Spinal cord (tissue), 10 donors: ENCODE data around the gene CPE. TPM values are rescaled to one million over a fixed set of nuclear protein-coding genes. Genes with fewer than 3 reads are reported as not detected.

Experiments used
- DNase-seq, 6 donors: peaks; one replicate each; pipeline versions ENCODE4 v3.0.0 to v3.0.0-alpha.2; 2013 to 2015; ENCODE audit warnings: low spot score in 6 of 6, low read depth in 4 of 6
- H3K27ac ChIP-seq: one replicate; pipeline ENCODE4 v1.5.1; 2013; ENCODE audit warnings: low read depth, low read length, control low read depth
- H3K27me3 ChIP-seq: one replicate; pipeline ENCODE4 v1.6.1; 2013; ENCODE audit warnings: low read length; ENCODE audit not compliant: control insufficient read depth, insufficient read depth
- H3K36me3 ChIP-seq: one replicate; pipeline ENCODE4 v1.6.1; 2013; ENCODE audit warnings: low read length; ENCODE audit not compliant: control insufficient read depth, insufficient read depth
- H3K4me1 ChIP-seq: one replicate; pipeline ENCODE4 v1.6.1; 2013; ENCODE audit warnings: low read length; ENCODE audit not compliant: control insufficient read depth, insufficient read depth
- H3K4me3 ChIP-seq: one replicate; pipeline ENCODE4 v1.5.1; 2013; ENCODE audit warnings: low read depth, low read length, control low read depth
- H3K9me3 ChIP-seq: one replicate; pipeline ENCODE4 v1.6.1; 2013; ENCODE audit warnings: low read length; ENCODE audit not compliant: control insufficient read depth, insufficient read depth
- WGBS: methylation state at CpG from one replicate; pipeline ENCODE4 v1.1.5; 2013; ENCODE audit warnings: missing lambda C conversion rate; ENCODE audit not compliant: insufficient coverage; 5-methylcytosine and 5-hydroxymethylcytosine counted together
- polyA plus RNA-seq, 2 donors: library from polyadenylated mRNA; unstranded; fragments of 120-200 nt; gene quantifications; one replicate each; pipeline ENCODE4 v1.2.1, GENCODE V29; 2013; ENCODE audit not compliant: insufficient read length in 2 of 2
- total RNA-seq, 2 donors: library from RNA; depleted of rRNA in 1 of 2; stranded (reverse); fragments of 120-200 nt in 1 of 2; fragments of >200 nt in 1 of 2; gene quantifications; one replicate each; pipeline versions ENCODE4 v1.2.3 to v1.2.4, GENCODE V29; 2013 to 2014
- donor health status: healthy.

The CPE gene
- total and polyA plus RNA-seq, 4 donors: 500 to 629 (median 586) TPM

- no peaks in the 10 kb centered on the region for H3K27me3 ChIP-seq
- peak in 2 of 6 donors; percentile 65 to 85 for DNase-seq
- WGBS: no CpG with 5 or more reads among the region's 1 CpG
- H3K4me1 ChIP-seq: no peaks in the 10 kb centered on the region
- no peak overlapping the region for H3K4me3 ChIP-seq
- H3K36me3 ChIP-seq: peaks cover 2% of the 10 kb centered on the region
- H3K27ac ChIP-seq: no peak overlapping the region
- H3K9me3 ChIP-seq: no peaks in the 10 kb centered on the region
Observed at GRCh38 chr4:165418073-165418472, 39.3 kb downstream of the CPE start.

- Histone ChIP-seq H3K27ac (no peak overlapping the region), H3K36me3 (no peaks in the 10 kb centered on the region), H3K9me3 (peaks cover 3% of the 10 kb centered on the region), H3K27me3 (no peaks in the 10 kb centered on the region), H3K4me1 (no peaks in the 10 kb centered on the region), H3K4me3 (no peak overlapping the region)
- no peak for DNase-seq
Observed at GRCh38 chr4:165425629-165426028, 46.8 kb downstream of the CPE start.

GRCh38 chr4:165426331-165426730 lies 47.5 kb downstream of the CPE start:
- Histone ChIP-seq H3K4me3 (no peak overlapping the region), H3K36me3 (no peaks in the 10 kb centered on the region), H3K27me3 (no peaks in the 10 kb centered on the region), H3K27ac (no peak overlapping the region), H3K9me3 (peaks cover 3% of the 10 kb centered on the region), H3K4me1 (no peaks in the 10 kb centered on the region)
- DNase-seq: no peak
- WGBS: no CpG with 5 or more reads among the region's 1 CpG

DNA sequence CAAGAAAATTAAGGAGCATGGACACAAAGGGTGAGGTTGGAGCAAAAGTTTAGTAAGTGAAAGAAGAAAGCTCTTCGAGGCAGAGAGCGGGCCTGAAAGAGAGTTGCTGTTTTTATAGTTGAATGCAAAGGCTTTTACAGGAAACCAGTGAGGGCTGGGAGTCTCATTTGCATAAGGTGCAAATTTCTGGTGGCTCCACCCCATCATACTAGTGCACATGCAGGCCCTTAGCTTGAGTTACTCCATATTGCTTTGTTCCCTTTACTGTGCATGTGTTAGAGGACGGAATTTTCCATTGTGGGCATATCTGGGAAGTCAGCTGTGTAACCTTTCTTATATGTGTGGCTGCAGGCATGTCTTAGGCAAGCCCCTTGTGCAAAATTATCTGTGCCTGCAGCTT lies 48.0 kb downstream of the CPE start:
- Histone ChIP-seq H3K27me3 (no peaks in the 10 kb centered on the region), H3K36me3 (no peaks in the 10 kb centered on the region), H3K27ac (no peak overlapping the region), H3K4me1 (no peaks in the 10 kb centered on the region), H3K4me3 (no peak overlapping the region), H3K9me3 (peaks cover 3% of the 10 kb centered on the region)
- 100% methylated on average over 2 of the region's 3 CpGs for WGBS
- DNase-seq: no peak

- 100% methylated on average over 1 of the region's 2 CpGs for WGBS
- Histone ChIP-seq H3K4me1 (no peaks in the 10 kb centered on the region), H3K27me3 (no peaks in the 10 kb centered on the region), H3K36me3 (no peaks in the 10 kb centered on the region), H3K9me3 (peaks cover 3% of the 10 kb centered on the region), H3K4me3 (no peak overlapping the region), H3K27ac (no peak overlapping the region)
- DNase-seq: no peak
Observed at GRCh38 chr4:165428957-165429356, 50.1 kb downstream of the CPE start.

DNA sequence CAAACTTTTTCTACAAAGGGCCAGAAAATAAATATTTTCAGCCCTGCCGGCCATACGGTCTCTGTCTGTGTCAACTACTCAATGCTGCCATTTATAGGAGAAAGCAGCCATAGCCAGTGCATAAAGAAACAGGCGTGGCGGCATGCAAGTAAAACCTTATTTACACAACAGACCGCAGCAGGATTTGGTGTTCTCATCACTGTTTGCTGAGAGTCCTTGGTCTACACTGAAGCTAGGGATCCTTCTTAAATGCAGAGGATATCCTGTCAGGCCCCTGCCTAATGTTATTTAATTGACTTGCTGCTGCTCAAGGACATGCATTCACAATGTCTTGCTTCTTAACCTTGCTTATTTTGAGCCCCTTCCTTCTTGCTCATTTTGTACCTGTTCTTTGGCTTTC lies 54.7 kb downstream of the CPE start:
- Histone ChIP-seq H3K27ac (no peak overlapping the region), H3K36me3 (no peaks in the 10 kb centered on the region), H3K4me1 (no peaks in the 10 kb centered on the region), H3K4me3 (no peak overlapping the region), H3K27me3 (no peaks in the 10 kb centered on the region), H3K9me3 (peaks cover under 1% of the 10 kb centered on the region)
- 95% methylated on average over 5 of the region's 5 CpGs for WGBS
- DNase-seq: no peak

DNA sequence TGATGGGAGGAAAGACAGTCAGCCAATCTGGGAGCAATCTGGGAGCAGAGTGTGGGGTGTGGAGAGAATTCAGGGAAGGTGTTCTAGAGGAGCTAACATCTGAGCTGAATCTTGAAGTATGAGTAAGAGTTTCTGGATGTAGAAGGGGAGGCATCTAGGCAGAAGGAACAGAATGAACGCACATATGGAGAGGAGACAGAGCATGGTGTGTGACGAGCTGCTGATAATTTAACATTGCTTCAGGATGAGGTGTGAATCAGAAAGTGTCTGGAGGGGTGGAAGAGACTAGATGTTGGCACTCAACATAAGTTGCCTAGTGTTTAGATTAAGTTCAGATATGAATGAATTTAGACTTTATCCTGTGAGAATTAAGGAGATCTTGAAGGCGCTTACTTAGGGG lies 58.9 kb downstream of the CPE start:
- 95% methylated on average over 3 of the region's 3 CpGs for WGBS
- H3K4me1 ChIP-seq: no peaks in the 10 kb centered on the region
- peak in 1 of 6 donors; percentile 55 for DNase-seq
- H3K4me3 ChIP-seq: no peak overlapping the region
- no peak overlapping the region for H3K27ac ChIP-seq
- no peaks in the 10 kb centered on the region for H3K9me3 ChIP-seq
- no peaks in the 10 kb centered on the region for H3K36me3 ChIP-seq
- no peaks in the 10 kb centered on the region for H3K27me3 ChIP-seq

GRCh38 chr4:165439344-165439743 lies 60.5 kb downstream of the CPE start:
- no CpG with 5 or more reads among the region's 2 CpGs for WGBS
- no peaks in the 10 kb centered on the region for H3K9me3 ChIP-seq
- H3K36me3 ChIP-seq: no peaks in the 10 kb centered on the region
- DNase-seq: peak in 2 of 6 donors; percentile 44 to 48
- H3K27me3 ChIP-seq: no peaks in the 10 kb centered on the region
- H3K4me3 ChIP-seq: no peak overlapping the region
- no peaks in the 10 kb centered on the region for H3K4me1 ChIP-seq
- H3K27ac ChIP-seq: no peak overlapping the region

DNA sequence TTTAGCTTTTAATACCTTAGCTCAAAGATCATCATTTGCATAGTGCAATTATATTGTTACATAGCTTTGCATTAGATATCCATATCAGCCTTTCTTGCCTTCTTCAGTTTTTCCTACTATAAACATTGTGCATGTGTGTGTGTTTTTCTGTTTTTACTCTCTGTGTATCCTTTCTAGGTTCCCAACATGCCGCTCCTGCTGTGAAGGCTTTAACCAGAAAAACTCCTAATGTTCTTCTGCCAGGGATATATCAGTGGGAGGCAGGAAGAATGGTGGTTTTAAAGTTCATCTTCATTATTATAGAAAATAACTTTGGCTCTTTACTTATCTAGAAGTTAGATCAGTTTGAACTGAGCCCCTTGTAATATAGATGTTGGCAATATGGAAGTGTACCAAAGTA lies 61.2 kb downstream of the CPE start:
- Histone ChIP-seq H3K27ac (no peak overlapping the region), H3K4me1 (no peaks in the 10 kb centered on the region), H3K27me3 (no peaks in the 10 kb centered on the region), H3K9me3 (no peaks in the 10 kb centered on the region), H3K4me3 (no peak overlapping the region), H3K36me3 (no peaks in the 10 kb centered on the region)
- DNase-seq: peak in 2 of 6 donors; percentile 36 to 55
- WGBS: no CpG with 5 or more reads among the region's 1 CpG

GRCh38 chr4:165440415-165441158 lies 61.8 kb downstream of the CPE start:
- DNase-seq: peak in 1 of 6 donors; percentile 65
- Histone ChIP-seq H3K27ac (no peak overlapping the region), H3K4me1 (no peaks in the 10 kb centered on the region), H3K36me3 (no peaks in the 10 kb centered on the region), H3K4me3 (no peak overlapping the region), H3K27me3 (no peaks in the 10 kb centered on the region), H3K9me3 (no peaks in the 10 kb centered on the region)
- 85% methylated on average over 2 of the region's 7 CpGs for WGBS
